Hematopoietic multipotent progenitor cell treated with erythropoietin and hydrocortisone succinate and interleukin-3 and kit ligand, for 6 days (in vitro differentiated cells): ENCODE data around the gene LRRC73.
"Not testable (repeated sequence)": the region's sequence is repeated elsewhere in the genome, so short reads cannot be mapped to it uniquely, and the experiment has no call there.

Experiments
- DNase-seq: peaks from one replicate; pipeline ENCODE4 v3.0.0-alpha.2; 2015

The LRRC73 gene

GRCh38 chr6:43491750-43492661 is 18.1 kb downstream of the LRRC73 start:
- DNase-seq = no peak

DNA sequence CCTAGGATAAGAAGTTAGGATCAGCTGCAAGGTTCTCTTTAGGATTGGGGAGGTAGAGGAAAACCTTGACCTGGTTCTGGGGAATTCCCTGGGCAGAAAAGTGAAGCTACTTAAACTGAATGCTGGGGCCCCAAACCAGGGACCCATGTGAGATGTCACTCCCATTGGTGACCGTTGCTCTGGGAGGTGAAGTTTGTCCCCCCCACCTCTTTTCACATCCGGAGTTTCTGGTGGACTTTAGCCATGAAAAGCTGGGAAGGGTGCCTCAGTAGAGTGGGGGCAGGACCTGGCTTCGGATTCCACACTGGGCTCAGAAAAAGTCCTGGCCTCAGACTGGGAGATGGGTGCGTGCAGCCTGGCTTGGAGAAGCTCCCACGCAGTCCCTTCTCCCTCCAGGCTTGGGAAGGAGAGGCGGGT is 19.6 kb downstream of the LRRC73 start:
- DNase-seq = no peak

DNA sequence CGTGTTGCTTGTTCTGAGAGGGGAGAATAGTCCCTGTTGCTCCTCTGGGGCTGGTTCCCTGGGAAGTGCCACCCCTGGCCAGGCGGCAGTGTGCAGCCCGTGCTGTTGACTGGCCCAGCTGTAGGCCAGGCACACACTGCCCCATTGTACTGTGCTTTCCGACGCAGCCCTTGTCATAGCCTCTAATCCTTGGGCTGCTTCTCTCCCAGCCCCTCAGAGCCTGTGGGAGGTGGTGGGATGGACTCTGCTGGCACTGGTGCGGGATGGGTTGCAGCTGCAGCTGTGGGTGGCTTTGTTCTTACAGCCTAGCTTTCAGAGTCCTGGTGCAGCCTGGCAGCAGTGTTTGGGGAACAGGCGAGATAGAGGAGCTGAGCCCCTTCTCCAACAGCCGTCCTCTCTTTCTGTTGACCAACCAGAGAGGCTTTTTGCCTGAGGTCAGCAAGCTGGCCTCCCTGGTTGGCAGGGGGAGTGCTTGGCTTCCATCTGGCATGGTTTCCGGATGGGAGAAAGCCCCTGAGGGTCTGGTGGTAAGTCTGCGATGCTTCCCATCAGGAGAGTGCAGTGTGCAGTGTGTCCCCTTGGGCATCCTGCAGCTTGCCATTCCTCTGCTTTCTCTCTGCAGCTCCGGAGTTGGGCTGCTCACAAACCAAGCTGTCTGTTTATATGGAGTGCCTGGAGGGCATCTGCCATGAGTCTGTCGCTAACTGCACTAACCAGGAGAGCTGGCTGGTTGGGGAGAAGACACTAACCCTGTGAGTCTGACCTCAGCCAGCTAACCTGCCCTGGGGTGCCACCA is 20.7 kb downstream of the LRRC73 start:
- no peak for DNase-seq

- no peak for DNase-seq
These were observed 21.4 kb downstream of the LRRC73 start for GRCh38 chr6:43488667-43489276.

DNA sequence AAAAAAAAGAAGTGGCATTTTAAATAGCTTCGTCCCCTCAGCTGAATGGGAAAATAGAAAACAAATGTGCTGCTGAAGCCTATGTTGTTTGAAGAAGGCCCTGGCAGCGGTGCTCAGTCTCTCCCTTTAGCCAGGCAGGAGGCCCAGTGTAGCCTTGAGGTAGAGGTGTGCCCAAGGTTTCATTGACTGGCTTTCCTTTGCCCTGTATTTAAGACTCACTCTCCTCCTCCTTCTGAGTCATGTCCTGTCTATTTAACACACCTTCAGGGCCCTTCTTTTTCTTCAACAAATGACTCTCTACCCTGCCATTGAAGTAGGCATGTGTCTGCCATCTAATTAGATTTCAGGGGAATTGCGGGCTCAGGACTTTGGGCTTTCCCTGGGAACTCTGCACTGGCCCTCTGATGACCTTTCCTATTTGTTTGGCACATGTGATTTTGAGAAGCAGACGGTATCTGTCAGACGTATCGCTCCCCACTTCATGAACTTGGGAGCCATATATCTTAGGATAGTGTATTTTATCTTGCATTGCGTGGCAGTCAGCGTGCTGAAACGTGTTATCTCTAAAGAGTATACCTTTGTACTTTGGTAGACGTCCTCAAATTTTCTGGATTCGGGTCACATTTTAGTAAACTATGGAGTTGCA is 28.4 kb downstream of the LRRC73 start:
- DNase-seq = no peak

- DNase-seq = no peak
These were observed 29.1 kb downstream of the LRRC73 start for GRCh38 chr6:43481075-43481474.

- peak; percentile 42 for DNase-seq
These were observed 32.2 kb downstream of the LRRC73 start for GRCh38 chr6:43478008-43478372.

GRCh38 chr6:43477235-43478007 is 32.7 kb downstream of the LRRC73 start, which contains the start of gene TJAP1:
Gene TJAP1 (plus strand): TSS chr6:43477570. CDS start chr6:43499002, 21,432 bp downstream.
- DNase-seq = peak; percentile 93

GRCh38 chr6:43476746-43477145 is 33.4 kb downstream of the LRRC73 start:
- peak; percentile 47 for DNase-seq

- no peak for DNase-seq
These were observed 34.6 kb downstream of the LRRC73 start for GRCh38 chr6:43475516-43475915.

GRCh38 chr6:43472515-43472914 is 37.6 kb downstream of the LRRC73 start:
- DNase-seq = no peak

- DNase-seq = no peak
These were observed 38.7 kb downstream of the LRRC73 start for GRCh38 chr6:43471399-43471798.

- DNase-seq = no peak
These were observed 40.2 kb downstream of the LRRC73 start for GRCh38 chr6:43469947-43470346.

DNA sequence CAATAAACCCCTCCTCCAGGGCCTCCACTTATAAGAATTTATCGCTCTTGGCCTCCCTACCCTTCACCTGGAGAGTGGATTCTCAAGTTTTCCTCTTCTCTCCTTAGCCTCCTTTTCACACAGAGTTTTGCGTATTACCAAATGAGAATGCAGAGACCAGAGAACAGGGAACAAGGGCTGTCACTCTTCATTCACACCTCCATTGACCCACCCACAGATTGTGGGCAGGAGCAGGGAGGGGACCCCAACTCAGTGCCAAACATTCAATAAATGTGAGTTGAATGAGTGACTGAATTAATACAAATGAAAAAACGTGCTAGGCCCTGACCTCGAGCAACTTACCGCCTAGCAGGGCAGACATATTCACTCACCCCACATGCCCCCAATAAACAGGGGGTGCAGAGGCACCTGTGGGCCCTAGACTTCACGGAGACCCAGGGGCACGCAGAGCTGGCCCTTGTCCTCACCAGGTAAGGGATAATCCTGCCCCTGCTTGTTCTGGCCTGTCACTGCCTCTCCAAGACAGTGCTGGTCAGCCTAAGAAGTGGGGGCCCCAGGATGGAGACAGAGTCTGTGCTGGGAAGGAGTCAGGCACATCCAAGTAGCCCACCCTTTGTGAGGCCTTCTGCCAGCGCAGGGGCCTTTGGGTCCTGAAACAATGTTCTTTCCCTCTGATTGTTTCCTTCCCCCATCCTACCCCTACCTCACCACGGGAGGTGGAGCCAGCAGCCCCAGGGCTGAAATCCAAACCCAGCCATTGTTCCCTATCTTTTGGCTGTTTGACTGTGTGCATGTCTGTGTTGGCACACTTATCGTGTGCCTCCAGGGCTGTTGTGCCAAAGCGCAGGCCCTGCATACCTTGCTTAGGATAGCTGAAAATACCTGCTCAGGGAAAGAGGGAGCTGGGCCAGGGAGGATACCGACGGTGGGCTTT is 41.1 kb downstream of the LRRC73 start:
- DNase-seq = no peak

DNA sequence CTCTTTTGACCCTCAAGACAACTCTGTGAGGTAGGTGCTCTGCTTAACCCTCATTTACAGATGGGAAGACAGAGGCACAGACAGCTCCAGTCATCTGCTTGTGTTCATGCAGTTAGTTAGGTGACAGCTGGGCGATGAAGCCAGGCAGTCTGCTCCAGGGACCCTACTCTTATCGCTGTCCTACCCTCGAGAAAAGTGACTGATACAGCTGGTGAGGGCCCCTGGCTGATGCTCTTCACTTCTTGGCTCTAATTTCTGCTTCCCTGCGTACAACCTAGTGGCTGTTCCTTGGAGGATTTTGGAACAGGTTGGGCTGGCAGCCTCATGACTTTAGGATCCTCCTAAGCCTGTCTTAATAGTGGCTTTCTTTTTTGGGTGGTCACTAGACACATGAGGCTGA is 41.9 kb downstream of the LRRC73 start:
- DNase-seq = no peak

GRCh38 chr6:43467752-43468151 is 42.4 kb downstream of the LRRC73 start:
- no peak for DNase-seq

GRCh38 chr6:43467265-43467664 is 42.9 kb downstream of the LRRC73 start:
- DNase-seq = not testable (repeated sequence)

GRCh38 chr6:43465948-43466347 is 44.2 kb downstream of the LRRC73 start:
- no peak for DNase-seq

DNA sequence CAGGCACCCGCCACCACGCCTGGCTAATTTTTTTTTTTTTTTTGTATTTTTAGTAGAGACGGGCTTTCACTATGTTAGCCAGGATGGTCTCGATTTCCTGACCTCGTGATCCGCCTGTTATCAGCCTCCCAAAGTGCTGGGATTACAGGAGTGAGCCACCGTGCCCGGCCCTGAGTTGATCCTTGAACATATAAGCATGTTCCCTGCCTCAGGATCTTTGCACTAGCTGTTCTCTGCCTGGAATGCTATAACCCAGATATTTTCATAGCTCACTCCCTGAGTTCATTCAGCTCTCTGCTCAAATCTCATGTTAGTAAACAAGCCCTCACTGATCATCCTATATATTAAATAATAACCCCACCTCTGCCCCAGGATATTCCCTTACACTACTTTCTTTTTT is 45.8 kb downstream of the LRRC73 start:
- no peak for DNase-seq

GRCh38 chr6:43461936-43462335 is 48.2 kb downstream of the LRRC73 start:
- no peak for DNase-seq

GRCh38 chr6:43460032-43460431 is 50.1 kb downstream of the LRRC73 start:
- no peak for DNase-seq
